ENCODE data around the gene BLCAP. TPM values are rescaled to one million over a fixed set of nuclear protein-coding genes. Genes with fewer than 3 reads are reported as not detected.

Gene BLCAP
- total and polyA plus RNA-seq, 4 donors: 53.3 to 81.5 (median 55.2) TPM

DNA sequence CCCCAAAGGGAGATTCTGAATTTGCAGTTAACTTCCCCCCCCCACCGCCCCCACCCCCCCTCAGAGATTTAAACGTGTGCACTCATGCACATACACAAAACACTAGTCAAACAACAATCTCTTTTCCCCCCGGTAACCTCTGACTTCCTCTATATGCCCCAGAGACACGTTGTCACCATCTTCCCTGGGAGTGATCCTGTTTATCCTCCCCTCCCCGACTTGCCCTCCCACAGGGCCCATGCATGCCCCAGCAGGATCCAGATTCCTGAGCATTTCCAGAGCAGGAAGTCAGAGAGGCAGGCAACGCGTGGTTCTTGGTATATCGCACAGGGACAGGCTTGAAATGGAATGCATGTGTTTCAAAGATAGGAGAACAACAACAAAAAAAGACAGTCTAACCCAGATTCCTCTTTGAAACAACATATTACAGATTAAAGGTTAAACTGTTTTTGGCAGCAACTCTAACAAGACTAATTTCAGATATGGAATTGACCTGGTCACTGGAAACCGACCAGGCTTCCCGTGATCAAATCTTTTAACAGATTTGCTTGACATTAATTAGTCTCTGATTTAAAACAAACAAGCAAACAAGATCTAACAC lies 1.3 kb downstream of the BLCAP start:
- Histone ChIP-seq H3K9me3 (ENCODE audit: control insufficient read depth in 4 of 4, insufficient read depth in 3 of 4, low read length in 3 of 4) (no peaks in the 10 kb centered on the region), H3K9ac (ENCODE audit: insufficient read depth in 1 of 2, low read length in 2 of 2) (peak overlapping the region; percentile 67 to 76), H3K4me3 (peak overlapping the region; percentile 98), H3K36me3 (ENCODE audit: control insufficient read depth in 4 of 4, insufficient read depth in 4 of 4, low read length in 4 of 4) (no peaks in the 10 kb centered on the region), H3K27me3 (ENCODE audit: control insufficient read depth in 3 of 3, insufficient read depth in 3 of 3, low read length in 2 of 3) (no peaks in the 10 kb centered on the region), H3K4me1 (ENCODE audit: control insufficient read depth in 5 of 5, insufficient read depth in 5 of 5, low read length in 5 of 5) (peaks cover 9 to 27% (median 19%) of the 10 kb centered on the region in 5 donors), H3K27ac (ENCODE audit: low read depth in 1 of 2, low read length in 1 of 2) (peak overlapping the region; percentile 95 to 97)
- WGBS, 2 donors: 6 to 8% methylated on average over 10 of the region's 10 CpGs
- TF ChIP-seq, protein P1, sequence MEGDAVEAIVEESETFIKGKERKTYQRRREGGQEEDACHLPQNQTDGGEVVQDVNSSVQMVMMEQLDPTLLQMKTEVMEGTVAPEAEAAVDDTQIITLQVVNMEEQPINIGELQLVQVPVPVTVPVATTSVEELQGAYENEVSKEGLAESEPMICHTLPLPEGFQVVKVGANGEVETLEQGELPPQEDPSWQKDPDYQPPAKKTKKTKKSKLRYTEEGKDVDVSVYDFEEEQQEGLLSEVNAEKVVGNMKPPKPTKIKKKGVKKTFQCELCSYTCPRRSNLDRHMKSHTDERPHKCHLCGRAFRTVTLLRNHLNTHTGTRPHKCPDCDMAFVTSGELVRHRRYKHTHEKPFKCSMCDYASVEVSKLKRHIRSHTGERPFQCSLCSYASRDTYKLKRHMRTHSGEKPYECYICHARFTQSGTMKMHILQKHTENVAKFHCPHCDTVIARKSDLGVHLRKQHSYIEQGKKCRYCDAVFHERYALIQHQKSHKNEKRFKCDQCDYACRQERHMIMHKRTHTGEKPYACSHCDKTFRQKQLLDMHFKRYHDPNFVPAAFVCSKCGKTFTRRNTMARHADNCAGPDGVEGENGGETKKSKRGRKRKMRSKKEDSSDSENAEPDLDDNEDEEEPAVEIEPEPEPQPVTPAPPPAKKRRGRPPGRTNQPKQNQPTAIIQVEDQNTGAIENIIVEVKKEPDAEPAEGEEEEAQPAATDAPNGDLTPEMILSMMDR (IDR thresholded peaks at IDR 0.05; ENCODE audit: control extremely low read depth, extremely low read depth): no peak
- no peak for ATAC-seq (ENCODE audit: insufficient read depth, low FRiP score)
- peak in 2 of 3 donors; percentile 49 to 57 for DNase-seq

- Histone ChIP-seq H3K36me3 (ENCODE audit: control insufficient read depth in 4 of 4, insufficient read depth in 4 of 4, low read length in 4 of 4) (peaks cover 0 to 3% (median 0%) of the 10 kb centered on the region in 4 donors), H3K27me3 (ENCODE audit: control insufficient read depth in 3 of 3, insufficient read depth in 3 of 3, low read length in 2 of 3) (no peaks in the 10 kb centered on the region), H3K4me3 (no peak overlapping the region), H3K27ac (ENCODE audit: low read depth in 1 of 2, low read length in 1 of 2) (peak overlapping the region in 1 of 2 donors; percentile 47), H3K9me3 (ENCODE audit: control insufficient read depth in 4 of 4, insufficient read depth in 3 of 4, low read length in 3 of 4) (no peaks in the 10 kb centered on the region), H3K9ac (ENCODE audit: insufficient read depth in 1 of 2, low read length in 2 of 2) (peak overlapping the region in 1 of 2 donors; percentile 49), H3K4me1 (ENCODE audit: control insufficient read depth in 5 of 5, insufficient read depth in 5 of 5, low read length in 5 of 5) (peaks cover 9 to 30% (median 21%) of the 10 kb centered on the region in 5 donors)
- 72 to 83% methylated on average over 5 of the region's 5 CpGs for WGBS, 2 donors
- DNase-seq: no peak
- ATAC-seq (ENCODE audit: insufficient read depth, low FRiP score): no peak
- TF ChIP-seq, protein P1 (IDR thresholded peaks at IDR 0.05; ENCODE audit: control extremely low read depth, extremely low read depth): no peak
Observed at GRCh38 chr20:37525810-37526209, 1.9 kb downstream of the BLCAP start.

DNA sequence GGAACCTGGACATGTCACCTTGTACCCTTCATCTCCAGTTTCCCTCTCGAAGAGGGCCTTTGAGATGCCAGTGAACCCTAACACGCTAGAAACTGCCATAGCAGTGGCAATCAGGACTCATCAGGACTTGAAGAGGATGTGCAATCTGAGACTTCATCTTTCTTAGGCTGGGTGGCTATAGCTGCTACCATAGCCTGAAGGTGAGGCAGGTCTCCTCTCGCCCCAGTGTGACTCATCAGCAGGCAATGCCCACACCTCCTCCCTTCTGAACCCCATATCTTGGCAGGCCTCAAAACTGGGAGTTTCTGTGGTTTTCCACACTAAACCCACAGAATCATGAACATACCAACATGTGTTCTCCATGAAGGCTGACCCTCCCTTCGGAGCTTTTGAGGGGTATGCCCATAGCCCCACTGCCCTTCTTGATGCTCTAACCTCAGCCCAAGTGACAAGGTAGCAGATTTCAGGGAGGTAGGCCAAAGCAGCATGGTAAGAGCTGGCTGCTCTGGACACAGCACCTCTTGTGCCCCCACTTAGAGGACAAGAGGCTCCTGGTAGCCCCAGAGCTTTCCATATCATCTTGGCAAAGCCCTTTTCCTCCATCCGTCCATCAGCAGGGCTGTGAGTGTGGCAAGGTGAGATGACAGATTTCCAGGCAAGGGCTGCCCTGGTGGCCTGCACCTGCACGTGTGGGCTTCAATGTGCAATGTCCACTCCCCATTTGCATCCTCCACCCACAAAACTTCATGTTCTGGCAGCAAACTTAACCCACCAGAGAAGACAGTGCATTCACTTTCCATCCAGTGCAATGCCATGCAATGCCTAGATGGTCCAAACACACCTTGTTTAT lies 2.6 kb downstream of the BLCAP start:
- Histone ChIP-seq H3K9me3 (ENCODE audit: control insufficient read depth in 4 of 4, insufficient read depth in 3 of 4, low read length in 3 of 4) (no peaks in the 10 kb centered on the region), H3K27me3 (ENCODE audit: control insufficient read depth in 3 of 3, insufficient read depth in 3 of 3, low read length in 2 of 3) (no peaks in the 10 kb centered on the region), H3K4me3 (no peak overlapping the region), H3K9ac (ENCODE audit: insufficient read depth in 1 of 2, low read length in 2 of 2) (no peak overlapping the region), H3K4me1 (ENCODE audit: control insufficient read depth in 5 of 5, insufficient read depth in 5 of 5, low read length in 5 of 5) (peaks cover 9 to 34% (median 27%) of the 10 kb centered on the region in 5 donors), H3K27ac (ENCODE audit: low read depth in 1 of 2, low read length in 1 of 2) (peak overlapping the region; percentile 26 to 37), H3K36me3 (ENCODE audit: control insufficient read depth in 4 of 4, insufficient read depth in 4 of 4, low read length in 4 of 4) (peaks cover 0 to 3% (median 0%) of the 10 kb centered on the region in 4 donors)
- DNase-seq (no peak), ATAC-seq (ENCODE audit: insufficient read depth, low FRiP score) (no peak)
- WGBS, 2 donors: 58 to 69% methylated on average over 6 of the region's 6 CpGs
- TF ChIP-seq, protein P1 (IDR thresholded peaks at IDR 0.05; ENCODE audit: control extremely low read depth, extremely low read depth): no peak
